OCI-LY7 (cell line): ENCODE results near the gene ACSS1. TPM values are rescaled to one million over a fixed set of nuclear protein-coding genes. Genes with fewer than 3 reads are reported as not detected.

Source experiments
- BruUV-seq: library from RNA; stranded (reverse); fragments of 400-500 nt; replicated peaks from 2 replicates; lab custom pipeline; 2021; lab: Mats Ljungman, UMichigan
- CTCF ChIA-PET: fragments of 300-600 bp; sonication (Branson Sonifier 250); formaldehyde crosslinking; loops from one replicate; lab custom pipeline; 2022; ENCODE audit warnings: antibody characterized with exemption; ENCODE audit not compliant: unreplicated experiment; lab: Charles Lee
- POLR2A ChIA-PET: fragments of 300-600 bp; sonication (Branson Sonifier 250); formaldehyde crosslinking; loops from one replicate; lab custom pipeline; 2022; ENCODE audit warnings: antibody characterized with exemption; lab: Charles Lee
- DNase-seq: peaks from one replicate; pipeline ENCODE4 v3.0.0-alpha.2; 2015; ENCODE audit warnings: low spot score
- H2AFZ ChIP-seq: fragments of 200-600 bp; sonication (generic), shearing (Covaris generic); 2 replicates; pipeline ENCODE4 v1.6.1; 2014; ENCODE audit warnings: mild to moderate bottlenecking, antibody characterized with exemption, low read length, moderate library complexity
- H3K27ac ChIP-seq: fragments of 200-600 bp; sonication (generic); 2 replicates; pipeline ENCODE4 v1.5.1; 2014; ENCODE audit warnings: mixed run types, low read depth, mild to moderate bottlenecking, moderate library complexity, low read length, inconsistent platforms; ENCODE audit not compliant: poor library complexity, severe bottlenecking
- H3K36me3 ChIP-seq: fragments of 200-600 bp; sonication (generic); 2 replicates; pipeline ENCODE4 v1.6.1; 2014; ENCODE audit warnings: mild to moderate bottlenecking, antibody characterized with exemption, low read length, moderate library complexity, mixed read lengths; ENCODE audit not compliant: insufficient read depth
- H3K4me1 ChIP-seq: fragments of 200-600 bp; sonication (generic); 2 replicates; pipeline ENCODE4 v1.5.1; 2014; ENCODE audit warnings: mild to moderate bottlenecking, low read length; ENCODE audit not compliant: insufficient read depth, poor library complexity, severe bottlenecking
- H3K4me2 ChIP-seq: fragments of 200-600 bp; sonication (generic); 2 replicates; pipeline ENCODE4 v1.6.1; 2014; ENCODE audit warnings: mild to moderate bottlenecking, low read length
- H3K4me3 ChIP-seq: fragments of 200-600 bp; sonication (generic); 2 replicates; pipeline ENCODE4 v1.5.1; 2014; ENCODE audit warnings: mild to moderate bottlenecking, low read depth, low read length; ENCODE audit not compliant: poor library complexity, severe bottlenecking
- H3K79me2 ChIP-seq: fragments of 200-600 bp; sonication (generic); 2 replicates; pipeline ENCODE4 v1.6.1; 2016; ENCODE audit warnings: low read depth, mild to moderate bottlenecking, low read length, moderate library complexity, mixed read lengths; ENCODE audit not compliant: insufficient read depth
- H3K9me2 ChIP-seq: fragments of 200-600 bp; sonication (generic); 2 replicates; pipeline ENCODE4 v1.6.1; 2016; ENCODE audit warnings: mild to moderate bottlenecking, low read length, mixed read lengths; ENCODE audit not compliant: insufficient read depth
- H3K9me3 ChIP-seq: fragments of 200-600 bp; sonication (generic); 2 replicates; pipeline ENCODE4 v1.6.1; 2014; ENCODE audit warnings: mild to moderate bottlenecking, mixed run types, low read length, mixed read lengths
- H4K20me1 ChIP-seq: fragments of 200-600 bp; sonication (generic); 2 replicates; pipeline ENCODE4 v1.6.1; 2014; ENCODE audit warnings: mild to moderate bottlenecking, antibody characterized with exemption, low read length, moderate library complexity, mixed read lengths; ENCODE audit not compliant: insufficient read depth
- CTCF ChIP-seq: fragments of 200-600 bp; sonication (generic); conservative IDR thresholded peaks from 2 replicates; pipeline ENCODE4 v1.5.1; 2014; ENCODE audit warnings: mild to moderate bottlenecking, antibody characterized with exemption, low read length, moderate library complexity, mixed read lengths
- EZH2phosphoT487 ChIP-seq: fragments of 200-600 bp; sonication (generic); IDR thresholded peaks from 2 replicates; pipeline ENCODE4 v1.6.1; 2018; ENCODE audit warnings: low read depth, borderline replicate concordance, mild to moderate bottlenecking, mixed run types, antibody characterized with exemption, low read length, moderate library complexity, mixed read lengths
- intact Hi-C: fragments of 100-400 bp; cut with micrococcal nuclease; formaldehyde crosslinking; loops from one replicate; pipeline ENCODE4 v1.10.0; 2022; ENCODE audit not compliant: unreplicated experiment
- total RNA-seq, 2 experiments: library from RNA; depleted of rRNA in 1 of 2; stranded (reverse); fragments of >200 nt in 1 of 2; shearing (Covaris generic) in 1 of 2; gene quantifications; 2 replicates each; pipeline ENCODE4 v1.2.3, GENCODE V29; 2014 to 2022

ACSS1 gene
- total RNA-seq, 2 experiments from 2014 or later = 0.35 to 0.40 TPM

GRCh38 chr20:24981282-24981681, 76.7 kb downstream of the ACSS1 start:
- DNase-seq = no peak
- Histone ChIP-seq H3K4me1 (no peaks in the 10 kb centered on the region), H3K4me2 (no peak overlapping the region), H4K20me1 (no peaks in the 10 kb centered on the region), H3K9me2 (no peaks in the 10 kb centered on the region), H3K4me3 (no peak overlapping the region), H3K36me3 (peaks cover 75% of the 10 kb centered on the region), H3K27ac (no peak overlapping the region), H3K9me3 (peaks cover 5% of the 10 kb centered on the region; the same call in 1 of the 2 replicates), H3K79me2 (no peaks in the 10 kb centered on the region), H2AFZ (no peak overlapping the region)
- intact Hi-C loops = no loop called here
- CTCF ChIA-PET = no interaction called here
- TF ChIP-seq CTCF (no peak), EZH2phosphoT487 (no peak)
- no TSS peak for BruUV-seq
- POLR2A ChIA-PET = no interaction called here

GRCh38 chr20:24980291-24981053, 77.5 kb downstream of the ACSS1 start:
- Histone ChIP-seq H3K36me3 (peaks cover 81% of the 10 kb centered on the region), H3K79me2 (no peaks in the 10 kb centered on the region), H3K9me2 (no peaks in the 10 kb centered on the region), H3K4me3 (no peak overlapping the region), H3K9me3 (peaks cover 13% of the 10 kb centered on the region; the same call in 1 of the 2 replicates), H2AFZ (no peak overlapping the region), H3K27ac (no peak overlapping the region), H3K4me1 (no peaks in the 10 kb centered on the region), H4K20me1 (no peaks in the 10 kb centered on the region), H3K4me2 (no peak overlapping the region)
- intact Hi-C loops = no loop called here
- BruUV-seq = no TSS peak
- DNase-seq = no peak
- ChIA-PET POLR2A (interaction anchor here (1.0 kb wide), 1 partner anchor 10 kb away, joined by 3 read pairs; no protein-coding TSS in a partner anchor), CTCF (no interaction called here)
- TF ChIP-seq CTCF = no peak
- no peak for TF ChIP-seq EZH2phosphoT487
